Panc1 (cell line): ENCODE results near the gene PLEKHG5. TPM values are rescaled to one million over a fixed set of nuclear protein-coding genes. Genes with fewer than 3 reads are reported as not detected.

ENCODE experiments used
- ATAC-seq: fragments of 200-7000 bp; cut with Tn5 transposase; 2 replicates; pipeline ENCODE4 v1.9.1; 2020; ENCODE audit warnings: mild to moderate bottlenecking, moderate library complexity
- BruUV-seq: library from RNA; stranded (reverse); fragments of 400-500 nt; replicated peaks from 2 replicates; lab custom pipeline; 2021; lab: Mats Ljungman, UMichigan
- CTCF ChIA-PET: fragments of 300-600 bp; sonication (Branson Sonifier 250); formaldehyde crosslinking; loops from one replicate; lab custom pipeline; 2022; ENCODE audit warnings: antibody characterized with exemption; lab: Charles Lee
- POLR2A ChIA-PET: fragments of 300-600 bp; sonication (Branson Sonifier 250); formaldehyde crosslinking; loops from one replicate; lab custom pipeline; 2022; ENCODE audit warnings: antibody characterized with exemption; lab: Charles Lee
- DNase-seq: peaks from one replicate; pipeline ENCODE4 v3.0.0-alpha.2; 2010; ENCODE audit warnings: low read depth, low spot score
- H3K27ac ChIP-seq: 2 replicates; pipeline ENCODE4 v1.5.1; 2011; ENCODE audit warnings: mild to moderate bottlenecking, low read length, inconsistent platforms
- H3K27me3 ChIP-seq: fragments of 200-500 bp; sonication (Bioruptor generic); 2 replicates; pipeline ENCODE4 v1.6.0; 2014; ENCODE audit warnings: low read length, inconsistent platforms; ENCODE audit not compliant: control insufficient read depth, insufficient read depth
- H3K36me3 ChIP-seq: fragments of 200-500 bp; sonication (Bioruptor generic); 2 replicates; pipeline ENCODE4 v1.5.1; 2014; ENCODE audit warnings: inconsistent platforms, mild to moderate bottlenecking, low read length, moderate library complexity; ENCODE audit not compliant: control insufficient read depth, insufficient read depth
- H3K4me1 ChIP-seq: 2 replicates; pipeline ENCODE4 v1.5.1; 2011; ENCODE audit warnings: inconsistent platforms, mild to moderate bottlenecking, low read length, moderate library complexity; ENCODE audit not compliant: control insufficient read depth, insufficient read depth
- H3K4me3 ChIP-seq, 2 experiments: 2 replicates each; pipeline ENCODE4 v1.5.1; 2011 to 2012; ENCODE audit warnings: low read depth in 2 of 2, low read length in 2 of 2, mild to moderate bottlenecking in 2 of 2, inconsistent platforms in 1 of 2, moderate library complexity in 1 of 2
- H3K9me3 ChIP-seq: fragments of 200-500 bp; sonication (Bioruptor generic); 2 replicates; pipeline ENCODE4 v1.5.1; 2014; ENCODE audit warnings: low read depth, mild to moderate bottlenecking, inconsistent platforms, low read length, moderate library complexity; ENCODE audit not compliant: control insufficient read depth, insufficient read depth
- POLR2AphosphoS5 ChIP-seq: IDR thresholded peaks from 2 replicates; pipeline ENCODE4 v1.6.1; 2012; ENCODE audit warnings: mild to moderate bottlenecking, low read depth, low read length, moderate library complexity
- REST ChIP-seq, 2 experiments: IDR thresholded peaks; 2 replicates each; pipeline ENCODE4 v1.6.1; 2011 to 2012; ENCODE audit warnings: low read depth in 2 of 2, control low read depth in 1 of 2, low read length in 1 of 2, mild to moderate bottlenecking in 1 of 2, moderate library complexity in 1 of 2; ENCODE audit not compliant: insufficient read depth in 1 of 2
- SIN3A ChIP-seq: IDR thresholded peaks from 2 replicates; pipeline ENCODE4 v1.6.1; 2012; ENCODE audit warnings: low read depth, mild to moderate bottlenecking, low read length, moderate library complexity, borderline replicate concordance; ENCODE audit not compliant: insufficient read depth
- TCF7L2 ChIP-seq: IDR thresholded peaks from 2 replicates; pipeline ENCODE4 v1.6.1; 2011; ENCODE audit warnings: mild to moderate bottlenecking, low read depth, low read length, inconsistent platforms
- in situ Hi-C: cut with HindIII; loops from 2 replicates; pipeline ENCODE4 v1.10.0; 2016; ENCODE audit warnings: low sequenced_read_pairs, low pct_unique_long_range_greater_than_20kb
- intact Hi-C: fragments of 100-400 bp; cut with micrococcal nuclease; formaldehyde crosslinking; loops from one replicate; pipeline ENCODE4 v1.10.0; 2022; ENCODE audit not compliant: unreplicated experiment
- total RNA-seq: library from RNA; stranded (reverse); gene quantifications from one replicate; pipeline ENCODE4 v1.2.1, GENCODE V29; 2021; ENCODE audit not compliant: unreplicated experiment
- TF ChIP-seq, protein P1 (sequence below): fragments of 450-650 bp; IDR thresholded peaks from 2 replicates; pipeline ENCODE4 v1.5.1; 2017; ENCODE audit warnings: mild to moderate bottlenecking

The PLEKHG5 gene
- total RNA-seq, 1 experiment from 2014 or later = 6.8 TPM

DNA sequence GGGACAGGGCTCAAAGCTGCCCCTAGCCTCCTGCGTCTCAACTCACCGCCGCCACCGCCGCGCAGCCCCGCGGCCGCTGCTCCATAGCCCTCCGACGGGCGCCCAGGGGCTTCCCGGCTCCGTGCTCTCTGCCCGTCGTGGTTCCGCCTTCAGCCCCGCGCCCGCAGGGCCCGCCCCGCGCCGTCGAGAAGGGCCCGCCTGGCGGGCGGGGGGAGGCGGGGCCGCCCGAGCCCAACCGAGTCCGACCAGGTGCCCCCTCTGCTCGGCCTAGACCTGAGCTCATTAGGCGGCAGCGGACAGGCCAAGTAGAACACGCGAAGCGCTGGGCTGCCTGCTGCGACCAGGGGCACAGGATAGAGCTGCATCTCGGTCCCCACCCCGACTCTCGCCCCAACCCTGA, 25.4 kb downstream of the PLEKHG5 start, which contains the start of gene TNFRSF25:
TSS of gene TNFRSF25 (minus strand) at position 151 of the 400 bp plus-strand sequence. CDS start at position 85, 66 bp downstream.
- DNase-seq (no peak), ATAC-seq (no peak)
- BruUV-seq = no TSS peak
- Histone ChIP-seq H3K4me3 (no peak within 1 kb of the TSS), H3K27ac (no peak within 1 kb of the TSS), H3K9me3 (no peaks in the 10 kb centered on the region), H3K27me3 (no peaks in the 10 kb centered on the region), H3K36me3 (no peaks in the 10 kb centered on the region), H3K4me1 (no peaks in the 10 kb centered on the region; the same call in 1 of the 2 replicates)
- intact Hi-C loops = no loop called here
- in situ Hi-C loops = no loop called here
- ChIA-PET CTCF (no interaction called here), POLR2A (no interaction called here)
- TF ChIP-seq POLR2AphosphoS5 (no peak), REST (IDR thresholded peaks at IDR 0.05; ENCODE audit: insufficient read depth in 1 of 2, low read depth in 2 of 2, low read length in 1 of 2) (no peak), SIN3A (no peak), TCF7L2 (no peak)
- TF ChIP-seq, protein P1, sequence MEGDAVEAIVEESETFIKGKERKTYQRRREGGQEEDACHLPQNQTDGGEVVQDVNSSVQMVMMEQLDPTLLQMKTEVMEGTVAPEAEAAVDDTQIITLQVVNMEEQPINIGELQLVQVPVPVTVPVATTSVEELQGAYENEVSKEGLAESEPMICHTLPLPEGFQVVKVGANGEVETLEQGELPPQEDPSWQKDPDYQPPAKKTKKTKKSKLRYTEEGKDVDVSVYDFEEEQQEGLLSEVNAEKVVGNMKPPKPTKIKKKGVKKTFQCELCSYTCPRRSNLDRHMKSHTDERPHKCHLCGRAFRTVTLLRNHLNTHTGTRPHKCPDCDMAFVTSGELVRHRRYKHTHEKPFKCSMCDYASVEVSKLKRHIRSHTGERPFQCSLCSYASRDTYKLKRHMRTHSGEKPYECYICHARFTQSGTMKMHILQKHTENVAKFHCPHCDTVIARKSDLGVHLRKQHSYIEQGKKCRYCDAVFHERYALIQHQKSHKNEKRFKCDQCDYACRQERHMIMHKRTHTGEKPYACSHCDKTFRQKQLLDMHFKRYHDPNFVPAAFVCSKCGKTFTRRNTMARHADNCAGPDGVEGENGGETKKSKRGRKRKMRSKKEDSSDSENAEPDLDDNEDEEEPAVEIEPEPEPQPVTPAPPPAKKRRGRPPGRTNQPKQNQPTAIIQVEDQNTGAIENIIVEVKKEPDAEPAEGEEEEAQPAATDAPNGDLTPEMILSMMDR = no peak

DNA sequence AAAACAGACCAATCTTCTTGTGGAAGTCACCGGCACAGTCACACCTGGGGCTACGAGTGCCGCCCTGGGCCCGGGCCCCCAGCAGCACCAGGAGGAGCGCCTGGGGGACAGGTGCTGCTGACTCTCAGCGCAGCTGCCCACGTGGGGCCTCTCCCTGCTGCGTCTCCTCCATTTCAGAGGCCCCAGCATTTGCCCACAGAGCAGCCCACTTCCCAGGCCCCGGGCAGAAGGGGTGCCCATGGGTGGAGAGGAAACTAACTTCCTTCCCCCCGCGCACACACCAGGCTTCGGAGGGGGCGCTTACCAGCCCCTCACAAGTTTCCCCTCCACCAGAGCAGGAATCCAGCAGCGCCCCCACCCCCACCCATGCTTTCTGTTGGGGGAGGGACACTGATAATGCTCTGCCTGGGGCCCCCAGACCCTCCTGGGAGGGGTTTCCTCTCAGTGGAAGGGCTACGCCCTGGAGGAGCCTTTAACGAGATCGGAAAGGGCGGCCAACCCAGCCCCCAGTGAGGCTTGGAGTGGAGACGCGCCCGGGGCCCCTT, 25.9 kb downstream of the PLEKHG5 start:
- H3K36me3 ChIP-seq = no peaks in the 10 kb centered on the region
- no TSS peak for BruUV-seq
- H3K27ac ChIP-seq = no peak overlapping the region
- no peaks in the 10 kb centered on the region for H3K9me3 ChIP-seq
- DNase-seq (no peak), ATAC-seq (no peak)
- no peaks in the 10 kb centered on the region for H3K27me3 ChIP-seq
- intact Hi-C loops = no loop called here
- POLR2A ChIA-PET = no interaction called here
- no peaks in the 10 kb centered on the region; the same call in 1 of the 2 replicates for H3K4me1 ChIP-seq
- in situ Hi-C loops = no loop called here
- CTCF ChIA-PET = no interaction called here
- H3K4me3 ChIP-seq = no peak overlapping the region
- TF ChIP-seq REST (IDR thresholded peaks at IDR 0.05; ENCODE audit: insufficient read depth in 1 of 2, low read depth in 2 of 2, low read length in 1 of 2) (no peak), TCF7L2 (no peak), SIN3A (no peak)
- TF ChIP-seq, protein P1 = no peak
